ENCODE measurements around the gene NAT10.

The NAT10 gene

GRCh38 chr11:34111722-34112270 is 6.4 kb downstream of the NAT10 start:
- DNase-seq (ENCODE audit: low spot score): no peak

GRCh38 chr11:34114014-34114413 is 8.6 kb downstream of the NAT10 start:
- no peak for DNase-seq (ENCODE audit: low spot score)

GRCh38 chr11:34114471-34114870 is 9.0 kb downstream of the NAT10 start:
- no peak for DNase-seq (ENCODE audit: low spot score)

- DNase-seq (ENCODE audit: low spot score): no peak
Observed at GRCh38 chr11:34120651-34121050, 15.2 kb downstream of the NAT10 start.

GRCh38 chr11:34124885-34125668 is 19.6 kb downstream of the NAT10 start:
- no peak for DNase-seq (ENCODE audit: low spot score)

GRCh38 chr11:34126959-34127848 is 21.8 kb downstream of the NAT10 start:
- no peak for DNase-seq (ENCODE audit: low spot score)

- DNase-seq (ENCODE audit: low spot score): no peak
Observed at GRCh38 chr11:34128824-34129223, 23.4 kb downstream of the NAT10 start.

- no peak for DNase-seq (ENCODE audit: low spot score)
Observed at GRCh38 chr11:34132261-34132965, 27.0 kb downstream of the NAT10 start.

- no peak for DNase-seq (ENCODE audit: low spot score)
Observed at GRCh38 chr11:34134765-34135164, 29.3 kb downstream of the NAT10 start.

GRCh38 chr11:34135439-34135838 is 30.0 kb downstream of the NAT10 start:
- peak; percentile 22 for DNase-seq (ENCODE audit: low spot score)

GRCh38 chr11:34136420-34136819 is 31.0 kb downstream of the NAT10 start:
- no peak for DNase-seq (ENCODE audit: low spot score)

- DNase-seq (ENCODE audit: low spot score): no peak
Observed at GRCh38 chr11:34139346-34139745, 33.9 kb downstream of the NAT10 start.

- no peak for DNase-seq (ENCODE audit: low spot score)
Observed at GRCh38 chr11:34140149-34140548, 34.7 kb downstream of the NAT10 start.

- no peak for DNase-seq (ENCODE audit: low spot score)
Observed at GRCh38 chr11:34143048-34143447, 37.6 kb downstream of the NAT10 start.

GRCh38 chr11:34145073-34145472 is 39.6 kb downstream of the NAT10 start:
- DNase-seq (ENCODE audit: low spot score): no peak

- no peak for DNase-seq (ENCODE audit: low spot score)
Observed at GRCh38 chr11:34145847-34146381, 40.5 kb downstream of the NAT10 start.

- DNase-seq (ENCODE audit: low spot score): no peak
Observed at GRCh38 chr11:34146411-34146810, 41.0 kb downstream of the NAT10 start.

- DNase-seq (ENCODE audit: low spot score): no peak
Observed at GRCh38 chr11:34146866-34147265, 41.4 kb downstream of the NAT10 start.

- no peak for DNase-seq (ENCODE audit: low spot score)
Observed at GRCh38 chr11:34147581-34147980, 42.2 kb downstream of the NAT10 start.

- DNase-seq (ENCODE audit: low spot score): no peak
Observed at GRCh38 chr11:34148504-34149165, 43.2 kb downstream of the NAT10 start.

GRCh38 chr11:34149274-34149673 is 43.8 kb downstream of the NAT10 start:
- DNase-seq (ENCODE audit: low spot score): no peak

Data from COLO829 (cell line).